Neuronal stem cell (in vitro differentiated cells): ENCODE measurements around the gene SH2D3C.
"Not testable (repeated sequence)": the region's sequence is repeated elsewhere in the genome, so short reads cannot be mapped to it uniquely, and the experiment has no call there.

ENCODE experiments used
- DNase-seq: peaks from one replicate; pipeline ENCODE4 v3.0.0-alpha.2; 2013; ENCODE audit warnings: low spot score
- H2AFZ ChIP-seq: one replicate; pipeline ENCODE4 v1.6.1; 2013; ENCODE audit warnings: mild to moderate bottlenecking, low read length, inconsistent platforms
- H2AK5ac ChIP-seq: 2 replicates; pipeline ENCODE4 v1.6.1; 2013; ENCODE audit warnings: low read depth, mild to moderate bottlenecking, inconsistent platforms, low read length, moderate library complexity, mixed read lengths
- H2BK120ac ChIP-seq: 2 replicates; pipeline ENCODE4 v1.6.1; 2013; ENCODE audit warnings: low read depth, mild to moderate bottlenecking, inconsistent platforms, low read length, moderate library complexity, mixed read lengths
- H2BK12ac ChIP-seq: one replicate; pipeline ENCODE4 v1.6.1; 2013; ENCODE audit warnings: low read length, inconsistent platforms
- H2BK15ac ChIP-seq: 2 replicates; pipeline ENCODE4 v1.6.1; 2013; ENCODE audit warnings: mild to moderate bottlenecking, low read length, inconsistent platforms, mixed read lengths
- H2BK5ac ChIP-seq: one replicate; pipeline ENCODE4 v1.6.1; 2013; ENCODE audit warnings: inconsistent platforms, mild to moderate bottlenecking, low read length, moderate library complexity
- H3K14ac ChIP-seq: one replicate; pipeline ENCODE4 v1.6.1; 2013; ENCODE audit warnings: low read length, inconsistent platforms
- H3K18ac ChIP-seq: 2 replicates; pipeline ENCODE4 v1.6.1; 2013; ENCODE audit warnings: low read length, inconsistent platforms
- H3K23ac ChIP-seq: 2 replicates; pipeline ENCODE4 v1.6.1; 2013; ENCODE audit warnings: low read depth, mild to moderate bottlenecking, mixed read lengths, low read length, inconsistent platforms; ENCODE audit not compliant: poor library complexity
- H3K27ac ChIP-seq: replicated peaks from 3 replicates; pipeline ENCODE4 v1.5.1; 2013; ENCODE audit warnings: low read length, inconsistent platforms
- H3K27me3 ChIP-seq, 3 experiments: 2 replicates each; pipeline ENCODE4 v1.6.1; 2013; ENCODE audit warnings: low read length in 3 of 3, mild to moderate bottlenecking in 2 of 3, inconsistent platforms in 1 of 3, low read depth in 1 of 3, mixed read lengths in 1 of 3, moderate library complexity in 1 of 3; ENCODE audit not compliant: control insufficient read depth in 3 of 3, insufficient read depth in 3 of 3
- H3K36me3 ChIP-seq, 2 donors: replicated peaks in 1 of 2; 2 replicates each; pipeline ENCODE4 v1.6.1; 2013; ENCODE audit warnings: low read length in 2 of 2; ENCODE audit not compliant: control insufficient read depth in 2 of 2, insufficient read depth in 2 of 2
- H3K4ac ChIP-seq: 2 replicates; pipeline ENCODE4 v1.6.1; 2013; ENCODE audit warnings: inconsistent platforms, mild to moderate bottlenecking, low read length, moderate library complexity
- H3K4me1 ChIP-seq, 2 donors: 1 replicate in 1 of 2; 2 replicates in 1 of 2; pipeline ENCODE4 v1.6.1; 2013; ENCODE audit warnings: low read length in 2 of 2, low read depth in 1 of 2; ENCODE audit not compliant: control insufficient read depth in 2 of 2, insufficient read depth in 1 of 2
- H3K4me2 ChIP-seq: one replicate; pipeline ENCODE4 v1.6.1; 2013; ENCODE audit warnings: mild to moderate bottlenecking, low read length, inconsistent platforms; ENCODE audit not compliant: insufficient read depth, poor library complexity, severe bottlenecking
- H3K4me3 ChIP-seq, 2 donors: 2 replicates each; pipeline ENCODE4 v1.5.1; 2013; ENCODE audit warnings: low read length in 2 of 2, mild to moderate bottlenecking in 2 of 2, inconsistent platforms in 1 of 2, moderate library complexity in 1 of 2
- H3K79me1 ChIP-seq: one replicate; pipeline ENCODE4 v1.6.1; 2013; ENCODE audit warnings: low read depth, mild to moderate bottlenecking, inconsistent platforms, low read length, moderate library complexity
- H3K9ac ChIP-seq: one replicate; pipeline ENCODE4 v1.6.1; 2013; ENCODE audit warnings: mild to moderate bottlenecking, low read depth, low read length, inconsistent platforms; ENCODE audit not compliant: poor library complexity
- H3K9me3 ChIP-seq, 2 donors: replicated peaks in 1 of 2; 2 replicates each; pipeline versions ENCODE3 to v1.6.1; 2013; ENCODE audit warnings: low read length in 2 of 2, mild to moderate bottlenecking in 2 of 2, inconsistent platforms in 1 of 2, low read depth in 1 of 2, mixed read lengths in 1 of 2, moderate library complexity in 1 of 2; ENCODE audit not compliant: control insufficient read depth in 2 of 2, insufficient read depth in 1 of 2
- H4K8ac ChIP-seq: one replicate; pipeline ENCODE4 v1.6.1; 2013; ENCODE audit warnings: low read depth, mild to moderate bottlenecking, inconsistent platforms, low read length, moderate library complexity
- H4K91ac ChIP-seq: one replicate; pipeline ENCODE4 v1.6.1; 2013; ENCODE audit warnings: low read length, low read depth, mild to moderate bottlenecking, inconsistent platforms; ENCODE audit not compliant: poor library complexity
- WGBS, 2 donors: extraction: QIAGEN DNeasy Blood & Tissue Kit; methylation state at CpG; one replicate each; pipeline ENCODE4 v1.1.7; 2013; ENCODE audit warnings: missing lambda C conversion rate in 2 of 2, mixed read lengths in 1 of 2; ENCODE audit not compliant: insufficient read length in 2 of 2, insufficient replicate concordance in 1 of 2; ENCODE audit errors: extremely low coverage in 2 of 2; 5-methylcytosine and 5-hydroxymethylcytosine counted together

Gene SH2D3C

DNA sequence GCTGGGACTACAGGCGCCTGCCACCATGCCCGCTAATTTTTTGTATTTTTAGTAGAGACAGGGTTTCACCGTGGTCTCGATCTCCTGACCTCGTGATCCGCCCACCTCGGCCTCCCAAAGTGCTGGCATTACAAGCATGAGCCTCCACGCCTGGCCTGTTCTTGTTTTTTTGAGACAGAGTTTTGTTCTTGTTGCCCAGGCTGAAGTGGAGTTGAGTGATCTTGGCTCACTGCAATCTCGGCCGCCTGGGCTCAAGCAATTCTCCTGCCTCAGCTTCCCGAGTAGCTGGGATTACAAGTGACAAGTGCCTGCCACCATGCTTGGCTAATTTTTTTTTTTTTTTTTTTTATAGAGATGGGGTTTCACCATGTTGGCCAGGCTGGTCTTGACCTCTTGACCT lies 21.7 kb downstream of the SH2D3C start:
- H2BK15ac ChIP-seq, H3K14ac ChIP-seq, H2AK5ac ChIP-seq, H3K23ac ChIP-seq, H2BK5ac ChIP-seq, H2AFZ ChIP-seq, H3K36me3 ChIP-seq, DNase-seq, H3K4me2 ChIP-seq, H3K79me1 ChIP-seq, H2BK120ac ChIP-seq, H3K4me1 ChIP-seq, H3K9ac ChIP-seq, H2BK12ac ChIP-seq, H4K91ac ChIP-seq, H3K4ac ChIP-seq, H3K27ac ChIP-seq, H3K18ac ChIP-seq, H4K8ac ChIP-seq, H3K4me3 ChIP-seq, H3K9me3 ChIP-seq: not testable (repeated sequence)
- no CpG with 5 or more reads among the region's 11 CpGs for WGBS, 2 donors
- peaks cover 0 to 60% (median 3%) of the 10 kb centered on the region in 3 experiments for H3K27me3 ChIP-seq

DNA sequence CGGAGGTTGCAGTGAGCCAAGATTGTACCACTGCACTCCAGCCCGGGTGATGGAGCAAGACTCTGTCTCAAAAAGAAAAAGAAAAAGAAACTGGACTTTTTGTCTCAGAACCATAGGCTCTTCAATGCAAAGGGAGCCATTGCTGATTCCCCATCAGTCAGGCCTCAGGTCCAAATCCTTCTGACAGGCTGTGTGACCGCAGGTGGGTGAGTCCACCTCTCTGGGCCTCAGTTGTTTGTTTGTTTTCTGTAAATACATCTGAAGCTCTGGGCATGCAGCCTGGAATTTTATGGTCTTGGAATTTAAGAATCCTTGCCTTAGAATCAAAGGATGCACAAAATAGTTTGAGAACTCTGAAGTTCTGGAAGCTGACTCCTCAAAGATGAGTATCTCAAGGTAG lies 22.2 kb downstream of the SH2D3C start:
- no peak overlapping the region for H3K9ac ChIP-seq
- no peak overlapping the region for H3K14ac ChIP-seq
- DNase-seq, result no peak
- H3K4me2 ChIP-seq, result no peak overlapping the region
- H3K79me1 ChIP-seq, result no peaks in the 10 kb centered on the region
- no peak overlapping the region for H3K23ac ChIP-seq
- no CpG with 5 or more reads among the region's 3 CpGs for WGBS, 2 donors
- H2BK15ac ChIP-seq, result no peak overlapping the region
- H2BK12ac ChIP-seq, result no peak overlapping the region
- H3K18ac ChIP-seq, result no peak overlapping the region
- H3K9me3 ChIP-seq, result no peaks in the 10 kb centered on the region
- no peak overlapping the region for H2BK120ac ChIP-seq
- H2AK5ac ChIP-seq, result no peak overlapping the region
- no peak overlapping the region for H3K4me3 ChIP-seq
- peaks cover 3 to 4% of the 10 kb centered on the region in 2 donors for H3K4me1 ChIP-seq
- no peak overlapping the region for H2BK5ac ChIP-seq
- no peak overlapping the region for H2AFZ ChIP-seq
- H3K4ac ChIP-seq, result no peak overlapping the region
- H3K27ac ChIP-seq, result no peak overlapping the region
- H3K27me3 ChIP-seq, result peaks cover 0 to 57% (median 3%) of the 10 kb centered on the region in 3 experiments
- no peaks in the 10 kb centered on the region for H3K36me3 ChIP-seq
- no peak overlapping the region for H4K8ac ChIP-seq
- H4K91ac ChIP-seq, result no peak overlapping the region

DNA sequence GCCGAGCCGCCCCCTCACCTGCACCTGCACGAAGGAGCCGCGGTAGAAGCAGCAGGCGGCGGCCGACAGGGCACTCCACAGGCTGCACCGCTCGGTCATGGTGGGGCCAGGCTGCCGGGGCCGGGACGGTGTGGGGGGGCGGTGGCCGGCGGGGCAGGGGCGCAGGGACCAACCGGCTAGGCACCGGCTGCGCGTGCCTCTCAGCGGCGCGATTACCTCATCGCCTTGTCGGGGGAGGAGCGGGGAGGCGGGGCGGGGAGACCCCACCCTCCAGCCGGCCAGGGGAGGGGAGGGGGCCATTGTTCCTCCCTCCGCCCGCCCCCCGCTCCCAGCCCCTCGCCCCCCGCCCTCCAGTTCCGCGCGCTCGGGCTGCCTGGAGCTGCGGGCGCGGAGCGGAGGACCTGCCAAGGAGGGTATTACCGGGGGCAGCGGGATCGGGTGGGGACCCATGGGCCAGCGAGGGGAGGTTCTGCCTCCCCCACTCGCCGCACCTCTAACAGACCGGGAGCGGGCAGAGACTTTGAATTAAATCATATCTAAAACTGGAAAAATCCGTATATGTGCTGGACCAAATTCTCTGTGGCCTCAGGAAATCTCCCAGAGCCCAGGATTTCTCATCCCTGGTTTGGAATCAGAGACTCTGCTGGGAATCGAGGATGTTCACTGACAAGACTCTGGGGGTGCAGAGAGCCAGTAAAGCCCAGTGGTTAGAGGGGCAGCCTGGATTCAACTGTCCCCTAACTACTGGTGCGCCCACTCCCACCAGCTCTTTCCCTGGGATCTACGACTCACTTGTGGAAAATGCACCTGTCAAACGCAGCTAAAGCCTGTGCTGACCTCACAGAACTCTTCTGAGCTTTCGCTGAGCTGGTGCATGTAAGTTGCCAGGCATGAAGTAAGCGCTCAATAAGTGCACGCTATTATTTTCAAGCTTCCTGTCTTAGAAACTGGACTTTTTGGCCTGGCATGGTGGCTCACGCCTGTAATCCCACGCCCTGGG lies 23.1 kb downstream of the SH2D3C start:
- Histone ChIP-seq H3K4me2 (peak overlapping the region; percentile 100), H3K4me3 (peak overlapping the region; percentile 39 to 85), H3K23ac (no peak overlapping the region), H3K4me1 (peaks cover 2 to 4% of the 10 kb centered on the region in 2 donors), H3K79me1 (no peaks in the 10 kb centered on the region), H3K14ac (no peak overlapping the region), H3K9me3 (no peaks in the 10 kb centered on the region), H2AK5ac (no peak overlapping the region), H3K27ac (no peak overlapping the region), H2BK5ac (peak overlapping the region; percentile 85), H3K36me3 (no peaks in the 10 kb centered on the region), H3K18ac (peak overlapping the region; percentile 68), H2BK120ac (no peak overlapping the region), H2AFZ (peak overlapping the region; percentile 92), H3K9ac (peak overlapping the region; percentile 56), H3K4ac (no peak overlapping the region), H3K27me3 (peaks cover 0 to 59% (median 3%) of the 10 kb centered on the region in 3 experiments), H4K8ac (no peak overlapping the region), H4K91ac (no peak overlapping the region), H2BK15ac (no peak overlapping the region), H2BK12ac (no peak overlapping the region)
- no CpG with 5 or more reads among the region's 61 CpGs for WGBS, 2 donors
- peak; percentile 77 for DNase-seq
